ENCODE results near the gene LYPD6.

- no peak for TF ChIP-seq POLR2A (IDR thresholded peaks at IDR 0.05)
- TF ChIP-seq, protein P1, sequence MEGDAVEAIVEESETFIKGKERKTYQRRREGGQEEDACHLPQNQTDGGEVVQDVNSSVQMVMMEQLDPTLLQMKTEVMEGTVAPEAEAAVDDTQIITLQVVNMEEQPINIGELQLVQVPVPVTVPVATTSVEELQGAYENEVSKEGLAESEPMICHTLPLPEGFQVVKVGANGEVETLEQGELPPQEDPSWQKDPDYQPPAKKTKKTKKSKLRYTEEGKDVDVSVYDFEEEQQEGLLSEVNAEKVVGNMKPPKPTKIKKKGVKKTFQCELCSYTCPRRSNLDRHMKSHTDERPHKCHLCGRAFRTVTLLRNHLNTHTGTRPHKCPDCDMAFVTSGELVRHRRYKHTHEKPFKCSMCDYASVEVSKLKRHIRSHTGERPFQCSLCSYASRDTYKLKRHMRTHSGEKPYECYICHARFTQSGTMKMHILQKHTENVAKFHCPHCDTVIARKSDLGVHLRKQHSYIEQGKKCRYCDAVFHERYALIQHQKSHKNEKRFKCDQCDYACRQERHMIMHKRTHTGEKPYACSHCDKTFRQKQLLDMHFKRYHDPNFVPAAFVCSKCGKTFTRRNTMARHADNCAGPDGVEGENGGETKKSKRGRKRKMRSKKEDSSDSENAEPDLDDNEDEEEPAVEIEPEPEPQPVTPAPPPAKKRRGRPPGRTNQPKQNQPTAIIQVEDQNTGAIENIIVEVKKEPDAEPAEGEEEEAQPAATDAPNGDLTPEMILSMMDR (IDR thresholded peaks at IDR 0.05), result no peak
These were observed 177.6 kb downstream of the LYPD6 start for GRCh38 chr2:149507974-149508373.
